NCI-H2107 treated with DMSO at 0.1 percent for 48 hours (cell line): Measurements from ENCODE around the gene ELOVL7.
"Not testable (repeated sequence)": the region's sequence is repeated elsewhere in the genome, so short reads cannot be mapped to it uniquely, and the experiment has no call there.

Experiments used
- DNase-seq: peaks from one replicate; lab custom pipeline; 2025; ENCODE audit not compliant: unreplicated experiment; lab: John Stamatoyannopoulos, UW

The ELOVL7 gene

GRCh38 chr5:60830581-60831127 lies 13.4 kb downstream of the ELOVL7 start:
- no peak for DNase-seq

GRCh38 chr5:60829490-60830266 lies 14.4 kb downstream of the ELOVL7 start:
- DNase-seq: no peak

GRCh38 chr5:60827201-60827600 lies 16.9 kb downstream of the ELOVL7 start:
- DNase-seq: no peak

GRCh38 chr5:60826653-60827052 lies 17.4 kb downstream of the ELOVL7 start:
- no peak for DNase-seq

- DNase-seq: no peak
Measured at GRCh38 chr5:60823574-60823973, 20.5 kb downstream of the ELOVL7 start.

GRCh38 chr5:60822285-60822556 lies 21.8 kb downstream of the ELOVL7 start:
- no peak for DNase-seq

GRCh38 chr5:60821488-60822284 lies 22.4 kb downstream of the ELOVL7 start:
- no peak for DNase-seq

GRCh38 chr5:60820593-60821487 lies 23.2 kb downstream of the ELOVL7 start:
- no peak for DNase-seq

- not testable (repeated sequence) for DNase-seq
Measured at GRCh38 chr5:60816138-60816537, 27.9 kb downstream of the ELOVL7 start.

GRCh38 chr5:60814498-60814897 lies 29.6 kb downstream of the ELOVL7 start:
- no peak for DNase-seq

GRCh38 chr5:60812426-60812825 lies 31.6 kb downstream of the ELOVL7 start:
- no peak for DNase-seq

GRCh38 chr5:60811105-60811504 lies 33.0 kb downstream of the ELOVL7 start:
- DNase-seq: no peak

- DNase-seq: no peak
Measured at GRCh38 chr5:60810438-60811085, 33.5 kb downstream of the ELOVL7 start.

- DNase-seq: no peak
Measured at GRCh38 chr5:60809891-60810425, 34.1 kb downstream of the ELOVL7 start.

GRCh38 chr5:60806591-60807243 lies 37.4 kb downstream of the ELOVL7 start:
- no peak for DNase-seq

GRCh38 chr5:60805463-60805862 lies 38.6 kb downstream of the ELOVL7 start:
- DNase-seq: no peak

GRCh38 chr5:60803712-60804111 lies 40.4 kb downstream of the ELOVL7 start:
- no peak for DNase-seq

- no peak for DNase-seq
Measured at GRCh38 chr5:60802986-60803385, 41.1 kb downstream of the ELOVL7 start.

GRCh38 chr5:60802226-60802625 lies 41.8 kb downstream of the ELOVL7 start:
- no peak for DNase-seq
